HG03135 (cell line): ENCODE data around the gene ACCS.

Experiments used
- ATAC-seq: cut with Tn5 transposase; IDR thresholded peaks from one replicate; pipeline ENCODE4 v1.9.1; 2021; ENCODE audit warnings: mild to moderate bottlenecking, moderate library complexity; ENCODE audit not compliant: unreplicated experiment

Gene ACCS

DNA sequence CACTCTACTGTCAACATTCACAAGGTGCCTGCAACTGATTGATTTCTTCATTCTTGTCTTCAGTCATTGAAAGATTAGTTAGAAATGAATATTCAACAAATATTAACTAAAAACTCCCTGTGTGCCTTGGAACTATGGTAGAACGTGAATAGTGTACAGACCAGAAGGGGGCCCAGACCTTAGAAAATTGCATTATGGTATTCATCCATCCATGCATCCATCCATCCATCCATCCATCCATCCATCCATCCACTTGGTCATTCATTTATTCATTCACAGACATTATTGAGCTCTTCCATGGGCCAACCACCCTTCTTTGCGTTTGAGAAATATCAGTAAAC, 28.4 kb upstream of the ACCS start:
- no peak for ATAC-seq

DNA sequence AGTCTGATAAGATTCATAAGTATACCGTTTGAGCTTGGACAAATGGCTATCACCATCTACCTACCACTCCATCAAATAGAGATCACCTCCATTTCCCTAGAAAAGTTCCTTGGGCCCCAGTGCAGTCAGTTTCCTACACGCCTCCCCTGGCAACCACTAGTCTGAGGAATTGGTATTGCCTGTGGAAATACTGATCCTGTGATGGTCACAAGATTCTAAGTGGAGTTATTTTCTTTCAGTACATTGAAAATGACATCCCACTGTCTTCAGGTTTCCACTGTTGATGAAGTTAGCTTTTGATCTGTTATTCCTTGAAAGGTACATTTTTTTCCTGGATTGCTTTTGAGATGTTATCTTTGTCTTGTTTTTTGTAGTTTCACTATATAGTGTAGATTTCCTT, 22.9 kb upstream of the ACCS start:
- ATAC-seq = no peak

DNA sequence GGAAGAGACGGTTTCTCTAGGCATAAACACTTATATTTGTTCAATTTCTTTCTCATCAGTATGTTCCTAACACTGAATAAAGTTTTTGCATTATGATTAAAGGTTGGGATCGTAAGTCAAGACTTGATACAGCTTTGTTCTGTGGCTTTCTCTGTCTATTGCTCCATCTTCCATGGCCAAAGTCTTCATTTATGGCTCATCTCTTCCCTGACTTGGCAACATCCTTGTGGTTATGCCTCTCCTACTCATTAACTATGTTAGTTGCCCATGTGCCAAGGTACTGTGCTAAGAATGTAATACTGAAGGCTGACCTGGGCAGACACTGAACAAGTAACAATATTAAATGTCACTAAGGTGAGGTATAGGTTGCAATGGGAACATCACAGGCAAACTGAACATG, 19.9 kb upstream of the ACCS start:
- no peak for ATAC-seq

- ATAC-seq = no peak
Observed at GRCh38 chr11:44047298-44047697, 18.8 kb upstream of the ACCS start.

- no peak for ATAC-seq
Observed at GRCh38 chr11:44047931-44048431, 18.1 kb upstream of the ACCS start, which contains the start of gene ACCSL. ACCSL (plus strand) TSS chr11:44047981; CDS start chr11:44048037, 56 bp downstream.

DNA sequence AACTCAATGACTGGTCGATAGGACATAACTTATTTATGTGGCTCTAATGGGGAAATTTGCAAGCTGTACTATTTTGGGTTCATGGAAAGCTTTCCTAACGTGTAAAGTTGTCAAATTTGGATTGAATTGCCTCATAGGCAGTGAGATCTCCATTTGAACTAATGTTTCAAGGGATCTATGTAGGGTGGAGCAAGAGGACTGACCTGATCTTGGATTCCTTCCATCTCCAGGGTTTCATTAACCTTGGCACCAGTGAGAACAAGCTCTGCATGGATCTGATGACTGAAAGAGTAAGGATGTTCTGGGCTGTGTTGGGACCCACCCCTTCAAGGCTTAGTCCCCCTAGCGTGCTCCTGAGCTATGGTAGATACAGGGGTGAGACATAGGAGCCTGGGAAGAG, 16.2 kb upstream of the ACCS start:
- no peak for ATAC-seq

DNA sequence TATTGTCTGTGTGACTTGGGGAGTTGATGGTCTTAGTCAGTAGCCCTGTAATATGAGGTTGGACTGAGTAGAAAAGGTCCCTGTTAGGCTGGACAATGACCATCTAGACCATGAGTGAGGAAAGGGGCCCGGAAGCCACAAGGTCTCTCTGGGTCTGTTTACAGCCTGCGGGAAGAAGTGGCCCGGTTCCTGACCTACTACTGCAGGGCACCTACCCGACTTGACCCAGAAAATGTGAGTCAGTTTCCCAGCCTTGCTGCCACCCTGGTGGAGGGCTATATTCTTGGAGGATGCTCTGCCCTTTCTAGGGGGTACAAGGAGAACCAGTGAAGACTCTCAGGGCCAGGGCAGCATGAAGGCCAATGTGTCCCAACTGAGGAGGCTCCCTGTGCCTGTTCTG, 14.9 kb upstream of the ACCS start:
- ATAC-seq = no peak

- no peak for ATAC-seq
Observed at GRCh38 chr11:44057340-44057739, 8.7 kb upstream of the ACCS start.

DNA sequence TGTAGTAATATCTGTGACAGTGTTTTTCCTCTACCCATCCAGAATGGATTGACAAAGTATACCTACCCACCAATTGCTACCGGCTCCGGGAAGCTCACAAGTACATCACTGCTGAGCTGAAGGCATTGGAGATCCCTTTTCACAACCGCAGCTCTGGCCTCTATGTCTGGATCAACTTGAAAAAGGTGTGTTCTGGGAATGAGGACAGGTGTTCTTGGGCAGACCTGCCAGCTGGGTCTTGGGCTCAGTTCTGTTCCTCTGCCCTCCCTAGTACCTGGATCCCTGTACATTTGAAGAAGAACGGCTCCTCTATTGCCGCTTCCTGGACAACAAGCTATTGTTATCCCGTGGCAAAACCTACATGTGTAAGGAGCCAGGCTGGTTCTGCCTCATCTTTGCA, 7.8 kb upstream of the ACCS start:
- no peak for ATAC-seq

GRCh38 chr11:44065161-44065661, 859 bp upstream of the ACCS start:
- ATAC-seq = no peak

- no peak for ATAC-seq
Observed at GRCh38 chr11:44066732-44067141, 667 bp downstream of the ACCS start.

GRCh38 chr11:44067266-44067665, 1.2 kb downstream of the ACCS start:
- ATAC-seq = no peak

DNA sequence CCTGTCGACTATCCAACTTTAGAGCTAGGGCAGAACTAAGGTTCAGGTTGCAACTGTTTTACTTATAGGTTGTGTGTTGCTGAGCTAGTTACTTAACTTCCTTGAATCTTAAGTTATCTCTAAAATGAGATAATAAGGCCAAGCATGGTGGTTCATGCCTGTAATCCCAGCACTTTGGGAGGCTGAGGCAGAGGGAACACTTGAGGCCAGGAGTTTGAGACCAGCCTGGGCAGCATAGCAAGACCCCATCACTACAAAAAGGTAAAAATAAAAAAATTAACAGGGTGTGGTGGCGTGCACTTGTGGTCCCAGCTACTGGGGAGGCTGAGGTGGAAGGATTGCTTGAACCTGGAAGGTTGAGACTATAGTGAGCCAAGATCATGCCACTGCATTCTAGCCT, 2.1 kb downstream of the ACCS start:
- no peak for ATAC-seq

DNA sequence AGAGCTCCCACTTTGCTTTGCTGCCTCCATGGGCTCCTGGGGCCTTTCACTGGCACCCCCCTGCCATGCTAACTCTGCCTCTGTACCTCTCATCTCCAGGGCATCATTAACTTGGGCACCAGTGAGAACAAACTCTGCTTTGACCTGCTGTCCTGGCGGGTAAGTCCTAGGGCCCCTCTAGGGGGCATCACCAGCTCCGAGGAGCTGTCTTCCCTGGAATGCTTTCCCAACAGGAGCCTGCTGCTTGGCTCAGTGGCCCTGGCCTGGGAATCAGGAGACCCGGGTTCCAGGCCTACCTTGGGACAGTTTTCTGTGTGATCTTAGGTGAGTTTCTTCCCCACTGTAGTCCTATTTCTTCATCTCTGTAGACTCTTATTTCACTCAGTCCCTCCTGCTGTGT, 5.1 kb downstream of the ACCS start:
- ATAC-seq = no peak

DNA sequence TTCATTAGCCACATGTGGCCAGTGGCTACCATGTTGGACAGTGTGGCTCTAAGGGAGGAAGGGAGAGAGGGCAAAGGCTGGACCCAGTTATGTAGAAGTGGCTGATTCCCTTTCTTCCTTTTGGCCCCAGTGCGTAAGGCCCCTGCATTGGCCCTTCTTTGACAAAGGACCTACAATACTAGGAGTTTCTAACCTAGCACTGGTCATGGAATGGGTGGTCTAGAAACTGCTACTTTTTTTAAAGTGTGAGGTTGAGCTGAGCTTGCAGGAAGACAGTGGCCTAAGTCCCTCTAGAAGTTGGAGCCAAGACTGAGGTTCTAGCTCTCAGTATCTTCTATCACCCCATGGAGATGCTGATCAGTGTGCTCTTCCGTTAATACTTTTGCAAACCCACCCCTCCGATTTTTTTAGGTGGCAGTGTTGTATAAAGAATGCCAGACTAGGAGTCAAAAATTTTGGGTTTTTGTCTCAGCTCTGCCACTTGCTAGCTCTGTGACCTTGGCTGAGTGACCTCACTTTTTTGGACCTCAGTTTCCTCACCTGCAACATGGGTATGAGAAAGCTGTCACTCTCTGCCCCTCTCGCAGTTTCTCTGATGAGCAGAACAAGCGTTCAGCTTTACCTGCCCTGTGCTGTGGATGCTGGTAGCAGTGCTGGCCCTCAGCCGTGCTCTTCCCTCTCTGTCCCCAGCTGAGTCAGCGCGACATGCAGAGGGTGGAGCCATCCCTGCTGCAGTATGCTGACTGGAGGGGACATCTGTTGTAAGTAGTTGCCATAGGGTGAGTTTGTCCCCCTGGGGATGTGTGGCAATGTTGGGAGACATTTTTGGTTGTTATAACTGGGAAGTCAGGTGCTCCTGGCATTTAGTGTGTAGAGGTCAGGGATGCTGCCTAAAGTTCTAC, 6.9 kb downstream of the ACCS start:
- no peak for ATAC-seq

- no peak for ATAC-seq
Observed at GRCh38 chr11:44078794-44079193, 12.7 kb downstream of the ACCS start.

- no peak for ATAC-seq
Observed at GRCh38 chr11:44079376-44079775, 13.3 kb downstream of the ACCS start.

DNA sequence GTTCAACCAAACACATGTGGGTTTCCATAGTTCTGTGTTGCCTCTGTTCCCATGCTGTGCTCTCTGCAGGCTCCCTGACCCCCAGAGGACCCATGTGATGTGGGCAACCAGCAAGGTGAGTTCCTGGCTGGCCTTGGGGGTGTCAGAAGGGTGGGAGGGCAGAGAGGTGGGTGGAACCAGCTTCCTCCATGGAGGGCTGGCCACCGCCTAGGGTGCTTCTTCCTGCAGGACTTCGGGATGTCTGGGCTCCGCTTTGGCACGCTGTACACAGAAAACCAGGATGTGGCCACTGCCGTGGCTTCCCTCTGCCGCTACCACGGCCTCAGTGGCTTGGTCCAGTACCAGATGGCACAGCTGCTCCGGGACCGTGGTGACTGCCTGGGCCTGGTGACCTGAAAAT, 14.9 kb downstream of the ACCS start:
- no peak for ATAC-seq

GRCh38 chr11:44082645-44083044, 16.6 kb downstream of the ACCS start:
- no peak for ATAC-seq

DNA sequence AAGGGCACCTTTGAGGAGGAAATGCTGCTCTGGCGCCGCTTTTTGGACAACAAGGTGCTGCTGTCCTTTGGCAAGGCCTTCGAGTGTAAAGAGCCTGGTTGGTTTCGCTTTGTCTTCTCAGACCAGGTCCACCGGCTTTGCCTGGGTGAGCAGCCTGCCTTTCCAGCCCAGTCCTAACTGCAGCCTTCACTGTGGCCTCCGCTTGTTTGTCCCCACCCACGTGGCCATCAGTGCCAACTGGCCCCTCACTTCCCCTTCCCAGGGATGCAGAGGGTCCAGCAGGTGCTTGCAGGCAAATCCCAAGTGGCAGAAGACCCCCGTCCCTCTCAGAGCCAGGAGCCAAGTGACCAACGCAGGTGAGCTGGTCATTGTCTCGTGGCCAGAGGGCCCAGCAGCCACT, 17.4 kb downstream of the ACCS start:
- ATAC-seq = no peak

- no peak for ATAC-seq
Observed at GRCh38 chr11:44083906-44084305, 17.8 kb downstream of the ACCS start.

GRCh38 chr11:44085330-44085729, 19.3 kb downstream of the ACCS start:
- ATAC-seq = no peak

- ATAC-seq = no peak
Observed at GRCh38 chr11:44088377-44088776, 22.3 kb downstream of the ACCS start.
